Measurements from ENCODE around the gene ACOXL.

Gene ACOXL

GRCh38 chr2:110866466-110866865, 134.1 kb downstream of the ACOXL start:
- no peak for DNase-seq (ENCODE audit: low spot score)
- TF ChIP-seq CTCF (IDR thresholded peaks at IDR 0.05; ENCODE audit: extremely low read depth, missing control alignments) = no peak

GRCh38 chr2:110867078-110867477, 134.7 kb downstream of the ACOXL start:
- TF ChIP-seq CTCF (IDR thresholded peaks at IDR 0.05; ENCODE audit: extremely low read depth, missing control alignments) = no peak
- DNase-seq (ENCODE audit: low spot score) = no peak

GRCh38 chr2:110868971-110869370, 136.6 kb downstream of the ACOXL start:
- TF ChIP-seq CTCF (IDR thresholded peaks at IDR 0.05; ENCODE audit: extremely low read depth, missing control alignments) = no peak
- no peak for DNase-seq (ENCODE audit: low spot score)

- no peak for TF ChIP-seq CTCF (IDR thresholded peaks at IDR 0.05; ENCODE audit: extremely low read depth, missing control alignments)
These were observed 137.4 kb downstream of the ACOXL start for GRCh38 chr2:110869472-110870446.

GRCh38 chr2:110870545-110870944, 138.2 kb downstream of the ACOXL start:
- TF ChIP-seq CTCF (IDR thresholded peaks at IDR 0.05; ENCODE audit: extremely low read depth, missing control alignments) = no peak
- no peak for DNase-seq (ENCODE audit: low spot score)

More at GRCh38 chr2:110869472-110870446, 137.4 kb downstream of the ACOXL start:
- no peak for DNase-seq (ENCODE audit: low spot score)

- TF ChIP-seq CTCF (IDR thresholded peaks at IDR 0.05; ENCODE audit: extremely low read depth, missing control alignments) = no peak
These were observed 139.3 kb downstream of the ACOXL start for GRCh38 chr2:110871637-110872036.

GRCh38 chr2:110872521-110872920, 140.1 kb downstream of the ACOXL start:
- DNase-seq (ENCODE audit: low spot score) = no peak
- TF ChIP-seq CTCF (IDR thresholded peaks at IDR 0.05; ENCODE audit: extremely low read depth, missing control alignments) = no peak

More at GRCh38 chr2:110871637-110872036, 139.3 kb downstream of the ACOXL start:
- no peak for DNase-seq (ENCODE audit: low spot score)
